HG02763 (cell line): ENCODE results near the gene RAB26.
"Not testable (repeated sequence)": the region's sequence is repeated elsewhere in the genome, so short reads cannot be mapped to it uniquely, and the experiment has no call there.

Source experiments
- ATAC-seq: cut with Tn5 transposase; IDR thresholded peaks from one replicate; pipeline ENCODE4 v1.9.1; 2021; ENCODE audit warnings: mild to moderate bottlenecking, moderate library complexity; ENCODE audit not compliant: unreplicated experiment

The RAB26 gene

GRCh38 chr16:2116428-2116827 lies 32.0 kb upstream of the RAB26 start:
- not testable (repeated sequence) for ATAC-seq

DNA sequence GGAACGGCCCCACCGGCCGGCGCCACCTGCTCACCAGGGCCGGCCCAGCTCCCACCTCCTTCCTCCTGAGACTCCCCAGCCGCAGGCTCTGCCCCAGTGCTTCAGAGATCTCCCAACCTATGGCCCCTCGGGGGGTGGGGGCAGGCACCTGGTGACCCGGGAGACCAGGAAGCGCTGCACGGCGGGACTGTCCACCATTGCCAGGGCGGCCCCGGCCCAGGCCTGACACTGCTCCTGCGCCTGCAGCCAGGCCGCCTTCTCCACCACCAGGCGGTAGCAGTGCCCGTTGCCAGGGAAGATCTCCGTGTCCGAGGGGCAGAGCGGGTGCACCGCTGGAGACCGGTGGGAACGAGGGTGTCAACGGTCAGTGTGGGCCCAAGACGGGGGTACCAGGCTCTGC lies 31.1 kb upstream of the RAB26 start:
- not testable (repeated sequence) for ATAC-seq

- not testable (repeated sequence) for ATAC-seq
Measured at GRCh38 chr16:2117960-2118722, 30.3 kb upstream of the RAB26 start.

DNA sequence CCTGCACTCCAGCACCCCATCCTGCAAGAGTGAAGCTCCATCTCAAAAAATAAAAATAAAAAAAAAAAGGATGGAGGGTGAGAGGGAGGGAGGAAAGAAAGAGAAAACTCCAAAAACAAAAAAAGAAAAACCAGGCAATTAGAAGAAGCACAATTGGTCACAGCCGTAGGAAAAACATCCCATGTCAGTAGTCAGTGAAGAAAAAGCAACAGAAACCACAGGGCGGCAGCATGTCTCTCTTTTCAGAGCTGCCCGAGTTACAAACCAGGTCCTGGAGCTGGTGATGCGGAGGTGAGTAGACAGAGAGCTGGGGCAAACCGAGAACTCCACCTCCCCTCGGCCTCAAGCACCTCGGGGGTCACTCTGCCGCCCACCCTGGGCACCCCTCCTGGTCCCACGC lies 27.1 kb upstream of the RAB26 start:
- not testable (repeated sequence) for ATAC-seq

DNA sequence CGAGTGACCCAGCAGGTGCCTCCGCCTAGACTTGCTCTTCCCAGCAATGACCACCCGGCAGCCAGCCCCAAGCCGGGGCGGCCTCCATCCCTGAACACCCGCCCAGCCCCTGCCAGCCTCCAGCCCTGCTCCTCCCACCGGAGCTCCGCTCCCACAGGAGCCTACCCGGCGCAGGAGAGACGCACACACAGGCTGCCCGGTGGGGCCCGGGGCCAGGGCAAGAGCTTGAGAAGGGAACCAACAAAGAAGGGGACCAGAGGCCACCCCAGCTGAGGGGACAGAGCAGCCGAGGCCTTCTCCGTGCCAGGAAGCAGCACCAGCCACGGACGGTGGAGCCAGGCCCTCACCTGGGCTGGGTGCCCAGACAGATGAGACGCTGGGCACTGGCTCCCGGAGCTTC lies 26.6 kb upstream of the RAB26 start:
- no peak for ATAC-seq

DNA sequence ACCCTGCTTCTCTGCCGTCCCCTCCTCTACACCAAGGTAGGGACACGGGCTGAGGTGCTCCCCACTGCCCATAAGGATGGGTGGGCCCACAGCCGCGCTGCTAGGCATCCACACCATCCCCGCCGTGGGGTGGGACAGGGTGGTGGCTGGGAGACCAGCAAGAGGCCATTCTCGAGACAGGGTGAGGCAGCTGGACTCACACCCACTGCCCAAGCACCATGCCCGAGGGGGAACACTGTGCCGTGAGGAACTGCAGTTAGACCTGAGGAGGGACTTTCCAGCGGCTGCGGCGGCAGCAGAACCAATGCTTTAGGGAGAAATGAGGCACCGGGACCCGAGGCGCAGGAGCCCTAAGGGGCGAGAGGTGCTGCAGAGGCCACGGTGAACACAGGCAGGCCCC lies 26.0 kb upstream of the RAB26 start:
- no peak for ATAC-seq

DNA sequence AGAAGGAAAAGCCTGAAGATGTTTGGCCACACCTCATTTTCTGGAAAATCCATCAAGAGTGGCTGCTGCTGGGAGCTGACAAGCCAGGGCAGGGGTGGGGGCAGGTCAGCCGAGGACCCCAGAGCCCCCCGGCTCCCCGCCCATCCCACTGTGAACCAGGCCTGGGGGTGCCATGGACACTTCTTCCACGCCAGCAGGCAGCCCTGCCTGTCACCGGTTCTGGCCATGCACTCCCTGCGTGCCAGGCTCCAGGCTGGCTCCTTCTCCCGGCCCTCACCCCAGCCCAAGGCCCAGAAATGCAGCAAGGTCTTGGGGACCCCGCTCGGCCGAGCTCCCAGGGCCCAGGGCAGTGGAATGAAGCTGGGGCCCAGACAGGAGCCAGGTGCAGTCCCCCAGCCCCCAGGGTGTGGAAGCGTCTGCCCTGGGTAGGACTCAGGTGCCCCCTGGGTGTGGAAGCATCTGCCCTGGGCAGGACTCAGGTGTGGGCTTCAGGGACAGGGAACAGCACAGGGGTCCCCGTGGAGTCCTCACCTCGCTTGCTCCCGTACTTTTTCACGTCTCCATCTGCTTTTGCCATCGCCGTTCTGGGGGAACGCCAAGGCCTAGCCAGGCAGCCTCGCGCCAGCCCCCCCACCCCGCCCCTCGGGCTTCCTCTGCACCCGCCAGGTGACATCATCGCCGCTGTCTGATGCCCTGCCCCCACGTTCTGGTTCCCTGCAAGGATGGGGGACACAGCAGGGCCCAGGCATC lies 25.3 kb upstream of the RAB26 start:
- ATAC-seq = not testable (repeated sequence)

DNA sequence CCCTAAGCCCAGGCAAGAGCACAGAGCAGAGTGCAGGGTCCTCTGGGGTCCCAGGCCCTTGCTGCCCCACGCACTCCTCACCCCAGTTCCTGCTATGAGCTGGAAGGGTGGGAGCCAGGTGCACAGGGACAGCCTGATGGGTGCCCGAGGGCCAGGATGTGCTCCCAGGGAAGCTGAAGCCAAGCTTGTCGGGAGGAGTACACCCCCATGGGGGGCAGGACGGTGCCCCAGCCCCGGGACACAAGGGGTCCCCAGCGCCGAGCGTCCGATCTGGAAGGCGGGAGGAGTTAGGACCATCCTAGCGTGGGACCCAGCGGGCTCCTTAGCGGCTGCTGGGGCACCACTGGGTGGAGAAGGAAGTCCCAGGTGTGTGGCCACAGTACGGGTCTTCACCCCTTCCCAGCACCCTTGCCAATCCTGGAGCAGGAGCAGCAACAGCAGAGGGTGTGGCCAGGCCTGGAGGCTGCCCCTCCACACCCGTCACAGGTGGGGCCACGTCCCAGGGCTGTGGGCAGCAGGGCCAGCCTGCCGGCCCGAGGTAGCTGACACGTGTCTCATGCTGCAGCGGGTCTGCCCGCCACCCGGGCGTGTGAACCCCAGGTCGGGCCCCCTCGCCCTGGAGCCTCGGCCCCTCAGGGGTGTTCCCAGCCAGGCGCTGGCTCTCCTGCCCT lies 24.6 kb upstream of the RAB26 start:
- not testable (repeated sequence) for ATAC-seq

GRCh38 chr16:2124377-2124693 lies 24.1 kb upstream of the RAB26 start:
- ATAC-seq = not testable (repeated sequence)

DNA sequence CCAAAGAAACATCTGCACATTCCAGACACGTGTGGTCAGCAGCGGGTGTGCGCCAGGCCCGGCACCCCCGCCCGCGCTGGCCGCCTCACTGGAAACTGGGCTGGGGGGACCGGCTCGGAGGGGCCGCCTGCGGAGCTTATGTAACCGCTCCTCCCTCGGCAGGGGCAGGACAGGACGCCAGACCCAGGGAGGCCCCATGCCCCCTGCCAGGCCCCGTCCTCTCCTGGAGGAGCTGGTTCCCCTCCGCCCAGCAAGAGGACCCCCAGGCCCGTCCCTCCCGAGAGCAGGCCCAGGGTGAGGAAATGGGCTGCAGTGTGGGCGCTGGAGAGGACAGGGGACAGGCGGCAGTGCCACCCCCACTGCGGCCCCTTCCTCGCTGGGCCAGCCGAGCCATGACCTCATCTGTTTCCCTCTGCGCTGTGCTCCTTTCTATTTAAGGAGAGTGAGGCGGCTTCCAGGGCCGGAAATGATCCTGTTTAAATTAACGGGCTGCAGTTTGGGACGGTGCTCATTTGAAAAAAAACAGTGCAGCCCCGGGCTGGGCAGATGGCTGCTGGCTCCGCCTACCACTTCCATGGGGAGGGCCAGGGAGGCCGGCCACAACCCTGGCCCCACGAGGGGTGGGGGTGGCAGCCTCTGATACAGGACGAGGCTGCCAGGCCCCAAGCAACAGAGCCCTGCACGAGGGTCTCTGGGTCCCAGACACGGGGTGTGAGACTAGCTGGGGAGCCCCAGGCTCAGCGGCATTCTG lies 23.6 kb upstream of the RAB26 start:
- not testable (repeated sequence) for ATAC-seq

- not testable (repeated sequence) for ATAC-seq
Measured at GRCh38 chr16:2125609-2126008, 22.8 kb upstream of the RAB26 start.

GRCh38 chr16:2126161-2126743 lies 22.2 kb upstream of the RAB26 start:
- not testable (repeated sequence) for ATAC-seq

GRCh38 chr16:2126928-2127556 lies 21.4 kb upstream of the RAB26 start:
- ATAC-seq = not testable (repeated sequence)

- ATAC-seq = not testable (repeated sequence)
Measured at GRCh38 chr16:2127630-2128280, 20.7 kb upstream of the RAB26 start.

- not testable (repeated sequence) for ATAC-seq
Measured at GRCh38 chr16:2129251-2129650, 19.2 kb upstream of the RAB26 start.

GRCh38 chr16:2129890-2130447 lies 18.5 kb upstream of the RAB26 start:
- not testable (repeated sequence) for ATAC-seq

DNA sequence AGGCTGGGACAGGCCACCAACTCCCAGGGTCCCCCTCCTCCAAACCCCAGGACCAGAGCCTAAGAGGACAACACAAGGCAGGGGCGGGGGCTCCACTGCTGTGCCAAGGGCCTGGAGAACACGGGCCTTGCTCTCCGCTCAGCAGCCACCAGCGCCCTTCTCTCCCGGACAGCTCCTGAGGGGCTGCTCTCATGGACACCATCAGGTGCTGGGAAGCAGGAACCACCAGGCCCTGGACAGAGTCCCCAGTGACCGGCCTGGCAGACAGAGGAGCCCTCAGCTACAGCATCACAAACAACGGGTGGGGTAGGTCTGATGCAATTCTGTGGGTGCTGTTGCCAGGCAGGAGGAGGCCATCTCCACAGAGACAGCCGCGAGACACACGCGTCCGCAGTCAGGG lies 14.6 kb upstream of the RAB26 start:
- ATAC-seq = not testable (repeated sequence)

DNA sequence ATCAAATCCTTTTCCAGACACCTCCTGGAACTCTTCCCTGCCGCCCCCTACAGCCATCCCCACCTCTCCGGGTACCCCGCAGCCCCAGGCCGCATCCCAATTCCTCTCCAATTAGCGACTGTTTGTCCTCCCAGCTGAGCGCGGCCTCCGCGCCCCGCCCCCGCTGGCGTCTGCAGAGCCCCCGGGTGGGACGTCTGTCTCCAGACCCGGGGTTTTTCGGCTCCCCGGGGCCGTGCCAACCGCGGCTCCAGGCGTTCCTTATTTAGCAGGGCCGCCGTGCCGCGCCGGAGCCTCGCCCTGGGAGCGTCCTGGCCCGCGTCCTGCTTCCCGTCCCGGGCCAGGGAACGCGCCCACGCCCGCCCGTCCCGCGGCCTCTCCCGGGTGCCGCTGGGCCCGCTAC lies 13.4 kb upstream of the RAB26 start:
- not testable (repeated sequence) for ATAC-seq

DNA sequence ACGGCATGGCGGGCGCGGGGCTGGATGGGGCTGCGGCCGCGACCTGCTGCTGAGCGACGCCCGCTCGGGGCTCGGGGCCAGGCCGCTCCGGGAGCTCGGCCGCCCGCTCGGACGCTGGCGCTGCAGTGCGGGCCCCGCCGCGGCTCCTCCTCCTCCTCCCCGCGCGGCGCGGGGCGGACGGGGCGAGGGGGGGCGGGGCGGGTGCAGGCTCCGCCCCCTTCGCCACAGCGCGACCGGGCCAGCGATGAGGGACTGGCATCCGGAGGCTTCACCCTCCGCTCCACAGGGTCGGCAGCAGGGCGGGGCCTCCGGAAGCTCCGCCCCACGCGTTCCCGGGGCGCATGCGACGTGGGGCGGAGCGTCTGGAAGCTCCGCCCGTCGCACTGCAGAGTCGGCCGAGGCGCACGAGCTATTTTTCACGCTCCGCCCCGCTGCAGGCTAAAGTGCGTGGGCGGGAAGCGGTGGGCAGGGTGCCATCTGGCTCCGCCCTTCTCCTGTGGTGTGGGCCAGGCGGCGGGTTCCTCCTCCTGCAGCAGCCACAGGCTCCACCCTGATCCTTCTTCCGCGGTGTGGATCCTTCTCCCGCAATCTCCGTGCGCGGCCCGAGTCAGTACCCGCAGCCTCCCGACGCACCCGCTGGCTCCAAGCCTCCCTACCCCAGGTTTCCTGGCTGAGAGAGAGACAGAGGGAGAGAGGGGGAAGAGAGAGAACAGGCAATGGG lies 12.5 kb upstream of the RAB26 start, which contains the start of gene PKD1:
PKD1 (minus strand) TSS at position 129 of the 721 bp plus-strand sequence. CDS start 209 bp downstream, outside the sequence.
- ATAC-seq = not testable (repeated sequence)
